HepG2 (cell line): Measurements from ENCODE around the gene MXD1. TPM values are rescaled to one million over a fixed set of nuclear protein-coding genes. Genes with fewer than 3 reads are reported as not detected.

Experiments
- AFF4 ChIP-seq: sonication (generic); formaldehyde crosslinking; IDR thresholded peaks from 2 replicates; pipeline ENCODE4 v1.4.0; 2020; ENCODE audit warnings: missing genetic modification reagents
- BORCS8-MEF2B ChIP-seq: sonication (generic); formaldehyde crosslinking; IDR thresholded peaks from 2 replicates; pipeline ENCODE4 v1.8.0; 2022; ENCODE audit warnings: mild to moderate bottlenecking, missing genetic modification reagents
- CBFB ChIP-seq: sonication (generic); formaldehyde crosslinking; IDR thresholded peaks from 2 replicates; pipeline ENCODE4 v1.4.0; 2020; ENCODE audit warnings: missing genetic modification reagents
- CHCHD3 ChIP-seq: sonication (generic); formaldehyde crosslinking; IDR thresholded peaks from 2 replicates; pipeline ENCODE4 v1.8.0; 2022; ENCODE audit warnings: mild to moderate bottlenecking, missing genetic modification reagents, moderate library complexity
- DZIP1 ChIP-seq: sonication (generic); formaldehyde crosslinking; IDR thresholded peaks from 2 replicates; pipeline ENCODE4 v1.5.0; 2020; ENCODE audit warnings: mild to moderate bottlenecking, missing genetic modification reagents
- EEA1 ChIP-seq: sonication (generic); formaldehyde crosslinking; IDR thresholded peaks from 2 replicates; pipeline ENCODE4 v1.5.1; 2020; ENCODE audit warnings: mild to moderate bottlenecking, missing genetic modification reagents, borderline replicate concordance
- ELF1 ChIP-seq: sonication (generic); formaldehyde crosslinking; IDR thresholded peaks from 2 replicates; pipeline ENCODE4 v1.4.0; 2020; ENCODE audit warnings: missing genetic modification reagents
- ETV5 ChIP-seq: IDR thresholded peaks from 2 replicates; pipeline ENCODE4 v1.6.1; 2018; ENCODE audit warnings: missing biosample characterization, missing genetic modification reagents, inconsistent platforms, borderline replicate concordance
- FIP1L1 ChIP-seq: fragments of 200-400 bp; formaldehyde crosslinking; IDR thresholded peaks from 2 replicates; pipeline ENCODE4 v1.6.1; 2018; ENCODE audit warnings: low read depth, mild to moderate bottlenecking, low read length, moderate library complexity, borderline replicate concordance; ENCODE audit not compliant: insufficient read depth
- KAT8 ChIP-seq: IDR thresholded peaks from 2 replicates; pipeline ENCODE4 v1.6.1; 2016; ENCODE audit warnings: missing genetic modification reagents, missing compliant biosample characterization
- MAFF ChIP-seq: IDR thresholded peaks from 2 replicates; pipeline ENCODE4 v1.6.1; 2011; ENCODE audit warnings: low read depth, low read length, improper control_type of control experiment
- MEF2D ChIP-seq: sonication (generic); formaldehyde crosslinking; IDR thresholded peaks from 2 replicates; pipeline ENCODE4 v1.5.1; 2020; ENCODE audit warnings: mild to moderate bottlenecking, missing genetic modification reagents
- MIER2 ChIP-seq: IDR thresholded peaks from 2 replicates; pipeline ENCODE4 v1.6.1; 2016; ENCODE audit warnings: missing biosample characterization, missing genetic modification reagents
- SAFB2 ChIP-seq: sonication (generic); formaldehyde crosslinking; IDR thresholded peaks from 2 replicates; pipeline ENCODE4 v1.5.1; 2020; ENCODE audit warnings: missing genetic modification reagents, low read depth, mild to moderate bottlenecking, borderline replicate concordance
- SOX5 ChIP-seq: IDR thresholded peaks from 2 replicates; pipeline ENCODE4 v1.6.1; 2016; ENCODE audit warnings: borderline replicate concordance
- SRF ChIP-seq: IDR thresholded peaks from 2 replicates; pipeline ENCODE4 v1.6.1; 2011; ENCODE audit warnings: mild to moderate bottlenecking, low read depth, low read length, moderate library complexity
- TFDP1 ChIP-seq: IDR thresholded peaks from 2 replicates; pipeline ENCODE4 v1.6.1; 2016; ENCODE audit warnings: missing compliant biosample characterization, missing genetic modification reagents, borderline replicate concordance
- ZBTB21 ChIP-seq: sonication (generic); formaldehyde crosslinking; IDR thresholded peaks from 2 replicates; pipeline ENCODE4 v1.4.0; 2020; ENCODE audit warnings: missing genetic modification reagents
- ZBTB7B ChIP-seq: sonication (generic); formaldehyde crosslinking; IDR thresholded peaks from 2 replicates; pipeline ENCODE4 v1.4.0; 2020; ENCODE audit warnings: missing genetic modification reagents
- ZNF296 ChIP-seq: sonication (generic); formaldehyde crosslinking; conservative IDR thresholded peaks from 2 replicates; pipeline ENCODE4 v1.5.0; 2020; ENCODE audit warnings: mild to moderate bottlenecking, missing genetic modification reagents
- ZNF740 ChIP-seq: sonication (generic); formaldehyde crosslinking; IDR thresholded peaks from 2 replicates; pipeline ENCODE4 v1.4.0; 2020; ENCODE audit warnings: missing genetic modification reagents
- ZNF782 ChIP-seq: sonication (generic); formaldehyde crosslinking; IDR thresholded peaks from 2 replicates; pipeline ENCODE4 v1.4.0; 2020; ENCODE audit warnings: missing genetic modification reagents, mild to moderate bottlenecking, borderline replicate concordance
- polyA plus RNA-seq, 8 experiments: library from polyadenylated mRNA; depleted of rRNA in 3 of 8; stranded (reverse) in 7 of 8; unstranded in 1 of 8; fragments of >200 nt; fragmentation: Illumina TruSeq in 4 of 8; extraction: Trizol in 4 of 8; gene quantifications; 2 replicates each; pipeline versions ENCODE4 v1.2.1 to v1.2.3, GENCODE V29; 2011 to 2016; ENCODE audit warnings: low read depth in 4 of 8, missing spikeins in 1 of 8, mixed read lengths in 1 of 8; ENCODE audit not compliant: insufficient read depth in 1 of 8
- total RNA-seq, 5 experiments: library from RNA; depleted of rRNA; stranded (reverse); fragments of >200 nt; fragmentation: Illumina TruSeq; extraction: Trizol; gene quantifications; 2 replicates each; pipeline ENCODE4 v1.2.3, GENCODE V29; 2016; ENCODE audit warnings: low read depth in 1 of 5

Gene MXD1
- total and polyA plus RNA-seq, 2 of the 13 experiments (the other 11 are each of a cell fraction or from before 2014, with no cell fraction given), result 6.4 to 14.9 TPM

GRCh38 chr2:69914950-69915945, at the start of gene MXD1 (continued):
- TF ChIP-seq DZIP1 (CRISPR knock-in tag), result peak; percentile 49; the same call in 1 of the 2 replicates
- no peak for TF ChIP-seq FIP1L1
- TF ChIP-seq ELF1 (CRISPR knock-in tag), result no peak
- TF ChIP-seq BORCS8-MEF2B (CRISPR knock-in tag), result no peak
- TF ChIP-seq MEF2D, result no peak
- TF ChIP-seq ZNF296, result no peak
- no peak; the same call in 1 of the 2 replicates for TF ChIP-seq EEA1 (CRISPR knock-in tag)
- TF ChIP-seq SOX5, result no peak
- no peak; the same call in 1 of the 2 replicates for TF ChIP-seq SAFB2 (CRISPR knock-in tag)
- TF ChIP-seq ZBTB7B (CRISPR knock-in tag), result 0 out of 2 replicates have a peak, but pooled peaks have one; percentile 31
- 0 out of 2 replicates have a peak, but pooled peaks have one; percentile 12 for TF ChIP-seq CBFB (CRISPR knock-in tag)
- no peak for TF ChIP-seq TFDP1
- no peak for TF ChIP-seq ETV5 (CRISPR knock-in tag)
- no peak for TF ChIP-seq MIER2
- no peak for TF ChIP-seq CHCHD3 (CRISPR knock-in tag)
- TF ChIP-seq ZNF740 (CRISPR knock-in tag), result no peak
- TF ChIP-seq KAT8, result no peak; the same call in 1 of the 2 replicates
- no peak for TF ChIP-seq ZBTB21 (CRISPR knock-in tag)
- TF ChIP-seq ZNF782, result no peak; the same call in 1 of the 2 replicates
- TF ChIP-seq MAFF, result no peak
- TF ChIP-seq SRF, result no peak
- 0 out of 2 replicates have a peak, but pooled peaks have one; percentile 28 for TF ChIP-seq AFF4 (CRISPR knock-in tag)
